Panc1 (cell line): ENCODE results near the gene HINT1. TPM values are rescaled to one million over a fixed set of nuclear protein-coding genes. Genes with fewer than 3 reads are reported as not detected.

Source experiments
- ATAC-seq: fragments of 200-7000 bp; cut with Tn5 transposase; 2 replicates; pipeline ENCODE4 v1.9.1; 2020; ENCODE audit warnings: mild to moderate bottlenecking, moderate library complexity
- BruUV-seq: library from RNA; stranded (reverse); fragments of 400-500 nt; replicated peaks from 2 replicates; lab custom pipeline; 2021; lab: Mats Ljungman, UMichigan
- CTCF ChIA-PET: fragments of 300-600 bp; sonication (Branson Sonifier 250); formaldehyde crosslinking; loops from one replicate; lab custom pipeline; 2022; ENCODE audit warnings: antibody characterized with exemption; lab: Charles Lee
- POLR2A ChIA-PET: fragments of 300-600 bp; sonication (Branson Sonifier 250); formaldehyde crosslinking; loops from one replicate; lab custom pipeline; 2022; ENCODE audit warnings: antibody characterized with exemption; lab: Charles Lee
- DNase-seq: peaks from one replicate; pipeline ENCODE4 v3.0.0-alpha.2; 2010; ENCODE audit warnings: low read depth, low spot score
- H3K27ac ChIP-seq: 2 replicates; pipeline ENCODE4 v1.5.1; 2011; ENCODE audit warnings: mild to moderate bottlenecking, low read length, inconsistent platforms
- H3K27me3 ChIP-seq: fragments of 200-500 bp; sonication (Bioruptor generic); 2 replicates; pipeline ENCODE4 v1.6.0; 2014; ENCODE audit warnings: low read length, inconsistent platforms; ENCODE audit not compliant: control insufficient read depth, insufficient read depth
- H3K36me3 ChIP-seq: fragments of 200-500 bp; sonication (Bioruptor generic); 2 replicates; pipeline ENCODE4 v1.5.1; 2014; ENCODE audit warnings: inconsistent platforms, mild to moderate bottlenecking, low read length, moderate library complexity; ENCODE audit not compliant: control insufficient read depth, insufficient read depth
- H3K4me1 ChIP-seq: 2 replicates; pipeline ENCODE4 v1.5.1; 2011; ENCODE audit warnings: inconsistent platforms, mild to moderate bottlenecking, low read length, moderate library complexity; ENCODE audit not compliant: control insufficient read depth, insufficient read depth
- H3K4me3 ChIP-seq, 2 experiments: 2 replicates each; pipeline ENCODE4 v1.5.1; 2011 to 2012; ENCODE audit warnings: low read depth in 2 of 2, low read length in 2 of 2, mild to moderate bottlenecking in 2 of 2, inconsistent platforms in 1 of 2, moderate library complexity in 1 of 2
- H3K9me3 ChIP-seq: fragments of 200-500 bp; sonication (Bioruptor generic); 2 replicates; pipeline ENCODE4 v1.5.1; 2014; ENCODE audit warnings: low read depth, mild to moderate bottlenecking, inconsistent platforms, low read length, moderate library complexity; ENCODE audit not compliant: control insufficient read depth, insufficient read depth
- POLR2AphosphoS5 ChIP-seq: IDR thresholded peaks from 2 replicates; pipeline ENCODE4 v1.6.1; 2012; ENCODE audit warnings: mild to moderate bottlenecking, low read depth, low read length, moderate library complexity
- REST ChIP-seq, 2 experiments: IDR thresholded peaks; 2 replicates each; pipeline ENCODE4 v1.6.1; 2011 to 2012; ENCODE audit warnings: low read depth in 2 of 2, control low read depth in 1 of 2, low read length in 1 of 2, mild to moderate bottlenecking in 1 of 2, moderate library complexity in 1 of 2; ENCODE audit not compliant: insufficient read depth in 1 of 2
- SIN3A ChIP-seq: IDR thresholded peaks from 2 replicates; pipeline ENCODE4 v1.6.1; 2012; ENCODE audit warnings: low read depth, mild to moderate bottlenecking, low read length, moderate library complexity, borderline replicate concordance; ENCODE audit not compliant: insufficient read depth
- TCF7L2 ChIP-seq: IDR thresholded peaks from 2 replicates; pipeline ENCODE4 v1.6.1; 2011; ENCODE audit warnings: mild to moderate bottlenecking, low read depth, low read length, inconsistent platforms
- in situ Hi-C: cut with HindIII; loops from 2 replicates; pipeline ENCODE4 v1.10.0; 2016; ENCODE audit warnings: low sequenced_read_pairs, low pct_unique_long_range_greater_than_20kb
- intact Hi-C: fragments of 100-400 bp; cut with micrococcal nuclease; formaldehyde crosslinking; loops from one replicate; pipeline ENCODE4 v1.10.0; 2022; ENCODE audit not compliant: unreplicated experiment
- total RNA-seq: library from RNA; stranded (reverse); gene quantifications from one replicate; pipeline ENCODE4 v1.2.1, GENCODE V29; 2021; ENCODE audit not compliant: unreplicated experiment
- TF ChIP-seq, protein P1 (sequence below): fragments of 450-650 bp; IDR thresholded peaks from 2 replicates; pipeline ENCODE4 v1.5.1; 2017; ENCODE audit warnings: mild to moderate bottlenecking

The HINT1 gene
- total RNA-seq, 1 experiment from 2014 or later: 233 TPM

- Histone ChIP-seq H3K4me3 (no peak overlapping the region), H3K9me3 (no peaks in the 10 kb centered on the region), H3K4me1 (no peaks in the 10 kb centered on the region), H3K36me3 (no peaks in the 10 kb centered on the region), H3K27ac (no peak overlapping the region), H3K27me3 (no peaks in the 10 kb centered on the region)
- intact Hi-C loops: no loop called here
- POLR2A ChIA-PET: no interaction called here
- DNase-seq (no peak), ATAC-seq (no peak)
- BruUV-seq: no TSS peak
- in situ Hi-C loops: no loop called here
- TF ChIP-seq REST (IDR thresholded peaks at IDR 0.05; ENCODE audit: insufficient read depth in 1 of 2, low read depth in 2 of 2, low read length in 1 of 2): no peak
- TF ChIP-seq POLR2AphosphoS5: no peak
- TF ChIP-seq, protein P1, sequence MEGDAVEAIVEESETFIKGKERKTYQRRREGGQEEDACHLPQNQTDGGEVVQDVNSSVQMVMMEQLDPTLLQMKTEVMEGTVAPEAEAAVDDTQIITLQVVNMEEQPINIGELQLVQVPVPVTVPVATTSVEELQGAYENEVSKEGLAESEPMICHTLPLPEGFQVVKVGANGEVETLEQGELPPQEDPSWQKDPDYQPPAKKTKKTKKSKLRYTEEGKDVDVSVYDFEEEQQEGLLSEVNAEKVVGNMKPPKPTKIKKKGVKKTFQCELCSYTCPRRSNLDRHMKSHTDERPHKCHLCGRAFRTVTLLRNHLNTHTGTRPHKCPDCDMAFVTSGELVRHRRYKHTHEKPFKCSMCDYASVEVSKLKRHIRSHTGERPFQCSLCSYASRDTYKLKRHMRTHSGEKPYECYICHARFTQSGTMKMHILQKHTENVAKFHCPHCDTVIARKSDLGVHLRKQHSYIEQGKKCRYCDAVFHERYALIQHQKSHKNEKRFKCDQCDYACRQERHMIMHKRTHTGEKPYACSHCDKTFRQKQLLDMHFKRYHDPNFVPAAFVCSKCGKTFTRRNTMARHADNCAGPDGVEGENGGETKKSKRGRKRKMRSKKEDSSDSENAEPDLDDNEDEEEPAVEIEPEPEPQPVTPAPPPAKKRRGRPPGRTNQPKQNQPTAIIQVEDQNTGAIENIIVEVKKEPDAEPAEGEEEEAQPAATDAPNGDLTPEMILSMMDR: no peak
- no peak for TF ChIP-seq TCF7L2
- no peak for TF ChIP-seq SIN3A
- CTCF ChIA-PET: no interaction called here
These were observed 35.5 kb upstream of the HINT1 start for GRCh38 chr5:131200560-131200959.

GRCh38 chr5:131198625-131199024, 33.6 kb upstream of the HINT1 start:
- no TSS peak for BruUV-seq
- in situ Hi-C loops (no loop called here), intact Hi-C loops (no loop called here)
- DNase-seq: no peak
- H3K27me3 ChIP-seq: no peaks in the 10 kb centered on the region
- no peak for ATAC-seq
- no peaks in the 10 kb centered on the region for H3K9me3 ChIP-seq
- ChIA-PET POLR2A (no interaction called here), CTCF (no interaction called here)
- H3K4me1 ChIP-seq: no peaks in the 10 kb centered on the region
- no peak overlapping the region for H3K4me3 ChIP-seq
- no peaks in the 10 kb centered on the region for H3K36me3 ChIP-seq
- no peak overlapping the region for H3K27ac ChIP-seq
- TF ChIP-seq POLR2AphosphoS5: no peak
- no peak for TF ChIP-seq TCF7L2
- TF ChIP-seq SIN3A: no peak
- TF ChIP-seq, protein P1: no peak
- no peak for TF ChIP-seq REST (IDR thresholded peaks at IDR 0.05; ENCODE audit: insufficient read depth in 1 of 2, low read depth in 2 of 2, low read length in 1 of 2)
